ENCODE data around the gene YWHAG. TPM values are rescaled to one million over a fixed set of nuclear protein-coding genes. Genes with fewer than 3 reads are reported as not detected.

Gene YWHAG
- total and polyA plus RNA-seq, 9 of the 15 experiments (the other 6 are each of a cell fraction or from before 2014, with no cell fraction given): 30.4 to 246 (median 94.5) TPM

DNA sequence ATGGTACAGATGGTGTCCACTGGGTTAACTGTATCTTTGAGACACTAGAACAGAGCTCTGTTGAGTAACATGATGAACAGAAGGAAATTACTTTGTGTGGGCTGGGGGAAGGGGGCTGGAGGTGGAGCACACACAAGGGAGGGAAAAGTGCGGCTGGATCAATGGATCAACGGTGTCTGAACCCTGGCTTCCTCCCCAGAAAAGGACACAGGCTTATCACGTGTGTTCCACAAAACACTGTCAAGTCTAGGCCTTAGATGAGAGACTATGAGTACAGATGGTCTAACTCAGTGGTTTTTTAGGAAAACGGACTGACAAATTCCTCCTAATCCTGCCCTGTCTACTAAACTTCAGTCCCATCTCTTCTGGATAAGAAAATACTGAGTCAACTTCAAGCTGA, 28.5 kb downstream of the YWHAG start:
- Histone ChIP-seq H3K79me2 (ENCODE audit: control insufficient read depth, insufficient read depth, low read length) (peaks cover 94% of the 10 kb centered on the region), H2AFZ (ENCODE audit: low read depth, low read length) (no peak overlapping the region), H3K4me1 (replicated peaks in 1 of 2; ENCODE audit: control insufficient read depth in 2 of 2, insufficient read depth in 2 of 2, low read length in 2 of 2) (peaks cover 13 to 18% of the 10 kb centered on the region in 2 experiments), H4K20me1 (replicated peaks; ENCODE audit: control insufficient read depth, insufficient read depth, low read length) (peaks cover 40% of the 10 kb centered on the region), H3K27me3 (ENCODE audit: control insufficient read depth in 2 of 2, insufficient read depth in 2 of 2, low read length in 2 of 2) (no peaks in the 10 kb centered on the region), H3K27ac (ENCODE audit: extremely low read depth, low read depth, low read length) (peak overlapping the region; percentile 18; the same call in 2 of the 3 replicates), H3K4me3 (no peak overlapping the region), H3K4me2 (ENCODE audit: insufficient read depth, low read length) (no peak overlapping the region), H3K9me3 (replicated peaks; ENCODE audit: control insufficient read depth, insufficient read depth, low read depth, low read length) (no peaks in the 10 kb centered on the region), H3K9ac (ENCODE audit: insufficient read depth in 1 of 2, low read depth in 2 of 2, low read length in 2 of 2) (no peak overlapping the region; a peak in 1 of 4 replicates), H3K9me1 (ENCODE audit: control insufficient read depth, insufficient read depth, low read length) (peaks cover 2% of the 10 kb centered on the region), H3K36me3 (ENCODE audit: control insufficient read depth, insufficient read depth, low read length) (peaks cover 95% of the 10 kb centered on the region)
- no peak for ATAC-seq
- no peak for DNase-seq (ENCODE audit: extremely low read depth in 1 of 4, low spot score in 3 of 4)
- TF ChIP-seq SIN3A (IDR thresholded peaks at IDR 0.05; ENCODE audit: borderline replicate concordance in 2 of 2, control insufficient read depth in 1 of 2, low read depth in 2 of 2, low read length in 2 of 2) (0 out of 4 replicates have a peak, but pooled peaks of 1 of the 2 experiments have one; percentile 7), CBFA2T3 (IDR thresholded peaks at IDR 0.05) (no peak), JUNB (CRISPR knock-in tag; conservative IDR thresholded peaks at IDR 0.05) (no peak), TEAD2 (tag; IDR thresholded peaks at IDR 0.05) (no peak), SIN3B (IDR thresholded peaks at IDR 0.05; ENCODE audit: low read depth) (no peak), POLR2A (conservative IDR thresholded peaks at IDR 0.05) (0 out of 2 replicates have a peak, but pooled peaks have one; percentile 20), ZNF436 (CRISPR knock-in tag; IDR thresholded peaks at IDR 0.05) (no peak)
- intact Hi-C loops (cut with micrococcal nuclease): no loop called here
- in situ Hi-C loops (cut with MboI): no loop called here
- 81% methylated on average over 4 of the region's 4 CpGs for WGBS (ENCODE audit: insufficient coverage, low coverage, missing lambda C conversion rate)
- ChIA-PET POLR2A (interaction anchor here (0.6 to 3.6 kb wide), 4 partner anchors 11 to 30 kb away, joined by 3 to 12 read pairs (median 4); no protein-coding TSS in a partner anchor), CTCF (ENCODE audit: low intra/inter-chr PET ratio) (no interaction called here)
- no peak for FAIRE-seq
- no TSS peak for BruUV-seq (replicated peaks)

DNA sequence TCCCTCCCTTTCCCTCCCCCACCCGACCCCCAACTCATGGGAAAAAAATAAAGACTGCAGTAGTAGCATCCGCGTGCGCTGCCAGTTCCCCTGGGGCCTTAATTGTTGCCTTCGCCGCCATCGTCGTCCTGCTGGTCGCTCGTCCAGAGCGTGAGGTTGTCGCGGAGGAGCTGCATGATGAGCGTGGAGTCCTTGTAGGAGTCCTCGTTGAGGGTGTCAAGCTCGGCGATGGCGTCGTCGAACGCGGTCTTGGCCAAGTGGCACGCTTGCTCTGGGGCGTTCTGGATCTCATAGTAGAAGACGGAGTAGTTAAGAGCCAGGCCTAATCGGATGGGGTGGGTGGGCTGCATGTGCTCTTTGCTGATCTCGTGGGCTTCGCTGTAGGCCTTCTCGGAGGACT, 29.3 kb downstream of the YWHAG start:
- in situ Hi-C loops (cut with MboI): no loop called here
- CTCF ChIA-PET (ENCODE audit: low intra/inter-chr PET ratio): no interaction called here
- H3K9me1 ChIP-seq (ENCODE audit: control insufficient read depth, insufficient read depth, low read length): peaks cover 2% of the 10 kb centered on the region
- H3K27me3 ChIP-seq (ENCODE audit: control insufficient read depth in 2 of 2, insufficient read depth in 2 of 2, low read length in 2 of 2): no peaks in the 10 kb centered on the region
- POLR2A ChIA-PET: interaction anchor here (1.2 to 3.6 kb wide), 4 partner anchors 12 to 31 kb away, joined by 3 to 12 read pairs (median 8); no protein-coding TSS in a partner anchor
- H3K9ac ChIP-seq (ENCODE audit: insufficient read depth in 1 of 2, low read depth in 2 of 2, low read length in 2 of 2): peak overlapping the region in 1 of 2 experiments; percentile 66; a peak in 2 of 4 replicates
- ATAC-seq: no peak
- H3K4me2 ChIP-seq (ENCODE audit: insufficient read depth, low read length): no peak overlapping the region
- no peak for FAIRE-seq
- peaks cover 33% of the 10 kb centered on the region for H4K20me1 ChIP-seq (replicated peaks; ENCODE audit: control insufficient read depth, insufficient read depth, low read length)
- H2AFZ ChIP-seq (ENCODE audit: low read depth, low read length): no peak overlapping the region
- DNase-seq (ENCODE audit: extremely low read depth in 1 of 4, low spot score in 3 of 4): no peak
- peaks cover 93% of the 10 kb centered on the region for H3K79me2 ChIP-seq (ENCODE audit: control insufficient read depth, insufficient read depth, low read length)
- no peaks in the 10 kb centered on the region for H3K9me3 ChIP-seq (replicated peaks; ENCODE audit: control insufficient read depth, insufficient read depth, low read depth, low read length)
- peaks cover 12 to 18% of the 10 kb centered on the region in 2 experiments for H3K4me1 ChIP-seq (replicated peaks in 1 of 2; ENCODE audit: control insufficient read depth in 2 of 2, insufficient read depth in 2 of 2, low read length in 2 of 2)
- H3K4me3 ChIP-seq: no peak overlapping the region
- BruUV-seq (replicated peaks): no TSS peak
- intact Hi-C loops (cut with micrococcal nuclease): no loop called here
- H3K36me3 ChIP-seq (ENCODE audit: control insufficient read depth, insufficient read depth, low read length): peaks cover 99% of the 10 kb centered on the region
- H3K27ac ChIP-seq (ENCODE audit: extremely low read depth, low read depth, low read length): no peak overlapping the region
- WGBS (ENCODE audit: insufficient coverage, low coverage, missing lambda C conversion rate): 93% methylated on average over 25 of the region's 29 CpGs
- no peak for TF ChIP-seq ZEB2 (IDR thresholded peaks at IDR 0.05)
- TF ChIP-seq KDM1A (IDR thresholded peaks at IDR 0.05): no peak
- no peak for TF ChIP-seq CCAR2 (IDR thresholded peaks at IDR 0.05; ENCODE audit: low read depth, low read length)
- TF ChIP-seq ZNF76 (CRISPR knock-in tag; IDR thresholded peaks at IDR 0.05; ENCODE audit: borderline replicate concordance): no peak
- no peak for TF ChIP-seq MCM5 (IDR thresholded peaks at IDR 0.05; ENCODE audit: low read depth)
- TF ChIP-seq ZNF780A (CRISPR knock-in tag; IDR thresholded peaks at IDR 0.05): no peak
- no peak for TF ChIP-seq TEAD1 (CRISPR knock-in tag; IDR thresholded peaks at IDR 0.05)
- no peak for TF ChIP-seq ZNF232 (CRISPR knock-in tag; IDR thresholded peaks at IDR 0.05)
- TF ChIP-seq RBM39 (optimal IDR thresholded peaks at IDR 0.05; ENCODE audit: low read depth, low read length): no peak
- TF ChIP-seq, protein P1, sequence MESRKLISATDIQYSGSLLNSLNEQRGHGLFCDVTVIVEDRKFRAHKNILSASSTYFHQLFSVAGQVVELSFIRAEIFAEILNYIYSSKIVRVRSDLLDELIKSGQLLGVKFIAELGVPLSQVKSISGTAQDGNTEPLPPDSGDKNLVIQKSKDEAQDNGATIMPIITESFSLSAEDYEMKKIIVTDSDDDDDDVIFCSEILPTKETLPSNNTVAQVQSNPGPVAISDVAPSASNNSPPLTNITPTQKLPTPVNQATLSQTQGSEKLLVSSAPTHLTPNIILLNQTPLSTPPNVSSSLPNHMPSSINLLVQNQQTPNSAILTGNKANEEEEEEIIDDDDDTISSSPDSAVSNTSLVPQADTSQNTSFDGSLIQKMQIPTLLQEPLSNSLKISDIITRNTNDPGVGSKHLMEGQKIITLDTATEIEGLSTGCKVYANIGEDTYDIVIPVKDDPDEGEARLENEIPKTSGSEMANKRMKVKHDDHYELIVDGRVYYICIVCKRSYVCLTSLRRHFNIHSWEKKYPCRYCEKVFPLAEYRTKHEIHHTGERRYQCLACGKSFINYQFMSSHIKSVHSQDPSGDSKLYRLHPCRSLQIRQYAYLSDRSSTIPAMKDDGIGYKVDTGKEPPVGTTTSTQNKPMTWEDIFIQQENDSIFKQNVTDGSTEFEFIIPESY (CRISPR knock-in tag; IDR thresholded peaks at IDR 0.05): peak; percentile 59; the same call in 1 of the 2 replicates
- peak; percentile 28; the same call in 1 of the 2 replicates for TF ChIP-seq POLR2G (IDR thresholded peaks at IDR 0.05; ENCODE audit: low read depth, low read length)
